Thymus (tissue), 11 donors: Measurements from ENCODE around the gene ULK1. TPM values are rescaled to one million over a fixed set of nuclear protein-coding genes. Genes with fewer than 3 reads are reported as not detected.

Source experiments
- DNase-seq, 9 donors: peaks; one replicate each; pipeline ENCODE4 v3.0.0-alpha.2; 2013; ENCODE audit warnings: low spot score in 9 of 9, low read depth in 6 of 9, missing footprints in 1 of 9
- H3K27ac ChIP-seq, 2 donors: one replicate each; pipeline ENCODE4 v1.5.1; 2013; ENCODE audit warnings: control low read depth in 1 of 2, low read depth in 1 of 2, low read length in 1 of 2, mild to moderate bottlenecking in 1 of 2, moderate library complexity in 1 of 2
- H3K27me3 ChIP-seq, 2 donors: one replicate each; pipeline ENCODE4 v1.5.1; 2013; ENCODE audit warnings: low read length in 1 of 2; ENCODE audit not compliant: control insufficient read depth in 2 of 2, insufficient read depth in 1 of 2
- H3K36me3 ChIP-seq, 2 donors: one replicate each; pipeline ENCODE4 v1.5.1; 2013; ENCODE audit warnings: low read length in 1 of 2, mild to moderate bottlenecking in 1 of 2, moderate library complexity in 1 of 2; ENCODE audit not compliant: control insufficient read depth in 2 of 2, insufficient read depth in 2 of 2
- H3K4me1 ChIP-seq, 2 donors: one replicate each; pipeline ENCODE4 v1.5.1; 2013; ENCODE audit warnings: low read length in 2 of 2; ENCODE audit not compliant: control insufficient read depth in 2 of 2, insufficient read depth in 2 of 2
- H3K4me3 ChIP-seq, 2 donors: one replicate each; pipeline ENCODE4 v1.5.1; 2013; ENCODE audit warnings: low read length in 2 of 2, control low read depth in 1 of 2, mild to moderate bottlenecking in 1 of 2
- H3K9me3 ChIP-seq, 2 donors: one replicate each; pipeline ENCODE4 v1.5.1; 2013; ENCODE audit warnings: low read length in 1 of 2, mild to moderate bottlenecking in 1 of 2; ENCODE audit not compliant: control insufficient read depth in 2 of 2, insufficient read depth in 1 of 2
- WGBS: extraction: QIAGEN DNeasy Blood & Tissue Kit; methylation state at CpG from one replicate; pipeline ENCODE4 v1.1.7; 2013; 5-methylcytosine and 5-hydroxymethylcytosine counted together
- polyA plus RNA-seq: library from polyadenylated mRNA; stranded (reverse); fragments of 200-250 nt; gene quantifications from one replicate; pipeline ENCODE4 v1.2.3, GENCODE V29; 2013
- total RNA-seq: library from RNA; stranded (reverse); fragments of 120-200 nt; gene quantifications from one replicate; pipeline ENCODE4 v1.2.4, GENCODE V29; 2013
- donor health status: healthy.

ULK1 gene
- total and polyA plus RNA-seq, 2 donors, result 4.2 to 39.2 TPM

DNA sequence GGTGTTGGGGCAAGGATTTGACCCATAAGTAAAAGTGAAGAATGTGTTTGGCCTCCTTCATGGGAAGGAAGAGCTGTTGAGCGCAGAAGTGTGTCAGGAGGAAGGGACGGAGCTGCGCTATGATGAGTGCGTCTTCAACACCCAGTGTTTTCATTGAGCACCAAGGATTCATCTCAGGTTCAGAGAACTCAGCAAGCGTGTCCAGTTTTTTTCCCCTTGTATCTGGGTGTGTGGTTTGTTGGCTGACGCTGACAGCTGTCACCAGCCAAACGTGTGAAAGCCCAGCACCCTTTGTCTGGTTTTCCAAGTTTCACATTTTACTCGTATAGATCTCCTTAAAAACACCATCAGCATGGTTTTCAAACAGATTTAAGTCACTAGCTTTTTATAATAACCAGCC lies 67.6 kb downstream of the ULK1 start:
- H3K36me3 ChIP-seq, result peaks cover 10 to 12% of the 10 kb centered on the region in 2 donors
- H3K27me3 ChIP-seq, result no peaks in the 10 kb centered on the region
- peaks cover 0 to 9% of the 10 kb centered on the region in 2 donors for H3K4me1 ChIP-seq
- H3K9me3 ChIP-seq, result no peaks in the 10 kb centered on the region
- H3K4me3 ChIP-seq, result no peak overlapping the region
- DNase-seq, result no peak
- no peak overlapping the region for H3K27ac ChIP-seq
- 95% methylated on average over 8 of the region's 8 CpGs for WGBS

- no peaks in the 10 kb centered on the region for H3K9me3 ChIP-seq
- 82% methylated on average over 4 of the region's 4 CpGs for WGBS
- peak in 1 of 9 donors; percentile 18 for DNase-seq
- peaks cover 0 to 5% of the 10 kb centered on the region in 2 donors for H3K4me1 ChIP-seq
- no peak overlapping the region for H3K4me3 ChIP-seq
- no peak overlapping the region for H3K27ac ChIP-seq
- peaks cover 10 to 12% of the 10 kb centered on the region in 2 donors for H3K36me3 ChIP-seq
- no peaks in the 10 kb centered on the region for H3K27me3 ChIP-seq
These were observed 69.0 kb downstream of the ULK1 start for GRCh38 chr12:131963381-131963780.

DNA sequence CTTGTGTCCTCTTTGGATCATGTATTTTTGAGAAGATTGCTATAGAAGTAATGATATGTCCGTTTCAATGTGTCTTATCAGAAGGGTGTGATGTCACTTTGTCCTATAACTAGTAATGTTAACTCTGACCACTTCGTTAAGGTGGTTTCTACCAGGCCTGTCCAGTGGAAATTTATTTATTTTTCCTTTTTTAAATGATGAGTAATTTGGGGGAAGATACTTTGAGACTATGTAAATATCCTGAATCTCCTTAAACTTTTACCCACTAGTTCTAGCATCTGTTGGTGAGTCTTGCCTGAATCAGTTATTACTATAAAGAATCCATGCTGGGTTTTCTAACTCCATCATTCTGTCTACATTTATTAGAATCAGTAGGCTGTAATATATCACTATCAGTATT lies 70.7 kb downstream of the ULK1 start:
- Histone ChIP-seq H3K36me3 (peaks cover 10 to 11% of the 10 kb centered on the region in 2 donors), H3K4me3 (no peak overlapping the region), H3K4me1 (no peaks in the 10 kb centered on the region), H3K27me3 (no peaks in the 10 kb centered on the region), H3K9me3 (no peaks in the 10 kb centered on the region), H3K27ac (no peak overlapping the region)
- no peak for DNase-seq
- 98% methylated on average over 2 of the region's 2 CpGs for WGBS

GRCh38 chr12:131971226-131971625 lies 76.8 kb downstream of the ULK1 start:
- Histone ChIP-seq H3K4me3 (no peak overlapping the region), H3K36me3 (peaks cover 0 to 4% of the 10 kb centered on the region in 2 donors), H3K9me3 (no peaks in the 10 kb centered on the region), H3K27ac (no peak overlapping the region), H3K27me3 (no peaks in the 10 kb centered on the region), H3K4me1 (no peaks in the 10 kb centered on the region)
- WGBS, result 79% methylated on average over 1 of the region's 1 CpG
- DNase-seq, result no peak

Other genes starting within 250 kb of the ULK1 start
- 19.5 TPM for gene SFSWAP, start 183.5 kb upstream of the ULK1 start, total RNA-seq
- gene SFSWAP, start 183.5 kb upstream of the ULK1 start, polyA plus RNA-seq, result 39.6 TPM
- gene MMP17, start 66.2 kb upstream of the ULK1 start, total RNA-seq, result 0.28 TPM
- gene MMP17, start 66.2 kb upstream of the ULK1 start, polyA plus RNA-seq, result 4.2 TPM
- gene PUS1, start 34.7 kb downstream of the ULK1 start, total RNA-seq, result 9.5 TPM
- 30.0 TPM for gene PUS1, start 34.7 kb downstream of the ULK1 start, polyA plus RNA-seq
- gene EP400, start 55.3 kb downstream of the ULK1 start, total RNA-seq, result 4.6 TPM
- gene EP400, start 55.3 kb downstream of the ULK1 start, polyA plus RNA-seq, result 28.9 TPM
- 6.2 TPM for gene DDX51, start 249.7 kb downstream of the ULK1 start, total RNA-seq
- gene DDX51, start 249.7 kb downstream of the ULK1 start, polyA plus RNA-seq, result 35.3 TPM
- gene NOC4L, start 249.8 kb downstream of the ULK1 start, total RNA-seq, result 9.3 TPM
- 41.6 TPM for gene NOC4L, start 249.8 kb downstream of the ULK1 start, polyA plus RNA-seq